ENCODE measurements around the gene PRSS36.
"Not testable (repeated sequence)": the region's sequence is repeated elsewhere in the genome, so short reads cannot be mapped to it uniquely, and the experiment has no call there.

Gene PRSS36

GRCh38 chr16:31149894-31150890, at the start of gene PRSS36:
PRSS36 (minus strand) TSS chr16:31150066; CDS start chr16:31150035, 31 bp downstream.
- no peak for DNase-seq (ENCODE audit: low read depth in 2 of 2)

GRCh38 chr16:31199430-31200041, 49.7 kb upstream of the PRSS36 start:
- DNase-seq (ENCODE audit: low read depth in 2 of 2): no peak

DNA sequence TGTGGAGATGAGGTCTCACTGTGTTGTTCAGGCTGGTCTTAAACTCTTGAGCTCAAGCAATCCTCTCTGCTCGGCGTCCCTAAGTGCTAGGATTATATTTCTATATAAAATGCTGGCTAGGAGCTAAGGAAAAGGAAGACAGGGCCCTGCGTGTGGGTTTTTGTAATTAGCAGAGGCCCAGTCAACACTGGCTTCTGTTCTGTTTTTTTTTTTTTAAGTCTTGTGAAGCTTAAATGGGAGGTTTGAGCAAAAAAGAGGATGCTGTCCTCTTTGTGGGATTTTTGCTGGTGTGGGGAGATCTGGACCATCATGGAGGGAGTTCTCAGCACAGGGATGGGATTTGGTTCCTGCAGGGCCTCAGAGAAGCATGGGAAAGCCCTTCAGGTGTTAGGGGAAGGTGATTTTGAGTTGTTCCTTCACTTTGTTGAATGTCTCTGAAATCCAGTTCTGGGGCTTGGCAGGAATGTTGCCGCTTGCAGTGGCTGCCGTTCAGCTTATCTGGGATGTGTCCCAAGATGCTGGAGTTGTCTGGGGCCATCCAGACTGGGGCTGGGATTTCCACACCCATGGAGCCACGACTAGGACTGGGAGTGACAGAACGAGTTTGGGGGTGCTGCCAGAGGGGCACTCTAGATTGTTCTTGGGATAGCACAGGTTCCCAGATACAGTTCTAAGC, 48.5 kb upstream of the PRSS36 start:
- DNase-seq (ENCODE audit: low read depth in 2 of 2): no peak

- DNase-seq (ENCODE audit: low read depth in 2 of 2): no peak
Measured at GRCh38 chr16:31196324-31197088, 46.6 kb upstream of the PRSS36 start.

- DNase-seq (ENCODE audit: low read depth in 2 of 2): not testable (repeated sequence)
Measured at GRCh38 chr16:31195861-31196260, 46.0 kb upstream of the PRSS36 start.

DNA sequence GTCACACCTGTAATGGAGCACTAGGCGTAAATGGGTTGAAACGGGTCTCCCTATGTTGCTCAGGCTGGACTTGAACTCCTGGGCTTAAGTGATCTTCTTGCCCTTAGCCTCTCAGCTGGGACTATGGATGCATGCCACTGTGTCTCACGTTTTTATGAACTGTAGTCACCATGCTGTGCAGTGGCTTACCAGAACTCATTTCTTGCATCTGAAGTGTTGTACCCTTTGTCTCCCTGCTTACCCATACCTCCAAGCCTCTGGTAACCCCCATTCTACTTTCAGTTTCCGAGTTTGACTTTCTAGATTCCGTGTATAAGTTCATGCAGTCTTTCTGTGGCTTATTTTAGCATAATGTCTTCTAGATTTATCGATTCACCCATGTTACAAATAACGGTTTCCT, 45.0 kb upstream of the PRSS36 start:
- no peak for DNase-seq (ENCODE audit: low read depth in 2 of 2)

DNA sequence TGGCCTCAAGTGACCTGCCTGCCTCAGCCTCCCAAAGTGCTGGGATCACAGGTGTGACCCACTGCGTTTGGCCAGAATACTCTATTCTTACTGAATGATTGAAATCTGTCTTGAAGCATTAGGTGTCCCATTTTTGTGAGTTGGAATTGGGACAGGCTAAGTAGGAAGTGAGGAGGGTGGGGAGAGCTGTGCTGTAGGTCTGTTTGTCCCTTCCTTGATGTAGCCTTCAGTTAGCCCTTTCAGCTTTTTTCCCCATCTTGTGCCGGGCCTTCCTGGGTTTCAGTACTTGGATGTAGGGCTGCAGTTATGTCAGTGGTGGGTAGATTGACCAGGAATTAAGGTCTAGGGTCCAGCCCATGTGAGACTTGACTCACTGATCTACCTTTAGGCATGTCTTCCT, 44.0 kb upstream of the PRSS36 start:
- no peak for DNase-seq (ENCODE audit: low read depth in 2 of 2)

DNA sequence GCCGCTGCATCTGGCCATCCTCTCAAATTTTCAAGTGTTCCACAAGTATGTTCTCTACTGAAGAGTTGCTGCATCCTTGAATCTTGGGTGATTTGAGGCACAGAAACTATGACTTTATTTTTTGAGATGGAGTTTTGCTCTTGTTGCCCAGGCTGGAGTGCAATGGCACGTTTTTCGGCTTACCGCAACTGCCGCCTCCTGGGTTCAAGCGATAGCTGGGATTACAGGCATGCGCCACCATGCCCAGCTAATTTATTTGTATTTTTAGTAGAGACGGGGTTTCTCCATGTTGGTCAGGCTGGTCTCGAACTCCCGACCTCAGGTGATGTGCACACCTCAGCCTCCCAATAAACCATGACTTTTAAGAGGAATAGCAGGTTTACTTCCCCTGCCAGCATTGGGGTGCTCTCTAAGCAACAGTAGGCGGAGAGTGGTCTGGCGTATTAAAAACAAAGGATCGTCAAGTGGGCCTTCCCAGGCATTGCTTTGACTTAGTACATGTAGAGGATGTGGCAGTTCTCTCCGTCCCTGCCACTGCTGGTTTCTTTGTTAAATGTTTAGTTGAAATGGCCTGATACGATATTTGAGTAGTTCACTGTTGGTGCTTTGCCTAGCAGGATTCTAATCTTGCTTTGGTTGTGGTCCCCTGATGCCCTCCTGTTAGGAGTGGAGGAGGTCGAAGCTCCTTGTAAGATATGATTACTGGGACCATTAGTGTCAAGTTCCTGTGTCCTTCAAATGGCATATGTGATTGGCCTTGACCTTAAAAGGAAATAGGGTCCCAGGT, 43.2 kb upstream of the PRSS36 start:
- no peak for DNase-seq (ENCODE audit: low read depth in 2 of 2)

GRCh38 chr16:31191697-31192428, 42.0 kb upstream of the PRSS36 start:
- DNase-seq (ENCODE audit: low read depth in 2 of 2): no peak

DNA sequence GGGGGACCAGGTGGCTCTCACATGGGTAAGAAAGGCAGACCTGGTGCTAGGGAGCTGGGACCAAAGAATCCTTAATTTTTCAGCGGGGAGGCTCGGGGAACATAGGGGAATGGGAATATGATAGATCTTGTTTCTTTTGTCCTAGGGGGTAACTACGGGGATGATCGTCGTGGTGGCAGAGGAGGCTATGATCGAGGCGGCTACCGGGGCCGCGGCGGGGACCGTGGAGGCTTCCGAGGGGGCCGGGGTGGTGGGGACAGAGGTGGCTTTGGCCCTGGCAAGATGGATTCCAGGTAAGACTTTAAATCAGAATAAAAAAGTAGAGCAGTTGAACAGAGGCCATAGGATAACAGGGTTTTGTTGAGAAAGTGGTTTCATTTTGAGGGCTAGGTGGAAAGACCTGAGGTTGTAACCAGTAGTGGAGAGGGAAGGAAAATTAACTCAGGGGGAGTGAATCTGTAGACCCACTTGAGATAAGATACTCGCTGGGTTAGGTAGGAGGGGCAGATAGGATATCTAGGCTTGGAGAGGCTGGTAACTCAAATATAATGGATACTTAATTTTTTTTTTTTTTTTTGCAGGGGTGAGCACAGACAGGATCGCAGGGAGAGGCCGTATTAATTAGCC, 41.1 kb upstream of the PRSS36 start:
- no peak for DNase-seq (ENCODE audit: low read depth in 2 of 2)

- DNase-seq (ENCODE audit: low read depth in 2 of 2): no peak
Measured at GRCh38 chr16:31190061-31190460, 40.2 kb upstream of the PRSS36 start.

DNA sequence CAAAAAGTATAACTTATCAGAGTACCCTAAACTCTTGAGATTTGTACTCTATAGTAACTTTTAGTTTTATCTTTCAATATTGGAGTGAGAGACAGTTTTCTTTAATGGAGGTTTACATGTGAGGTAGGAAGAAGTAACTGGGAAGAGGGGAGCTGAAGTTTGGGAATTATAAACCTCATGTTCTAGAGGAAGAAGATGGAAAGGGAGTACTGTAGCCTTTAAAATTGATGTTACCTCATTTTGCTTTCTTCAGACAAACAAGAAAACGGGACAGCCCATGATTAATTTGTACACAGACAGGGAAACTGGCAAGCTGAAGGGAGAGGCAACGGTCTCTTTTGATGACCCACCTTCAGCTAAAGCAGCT, 39.5 kb upstream of the PRSS36 start:
- DNase-seq (ENCODE audit: low read depth in 2 of 2): no peak

GRCh38 chr16:31188450-31189411, 38.9 kb upstream of the PRSS36 start:
- DNase-seq (ENCODE audit: low read depth in 2 of 2): no peak

DNA sequence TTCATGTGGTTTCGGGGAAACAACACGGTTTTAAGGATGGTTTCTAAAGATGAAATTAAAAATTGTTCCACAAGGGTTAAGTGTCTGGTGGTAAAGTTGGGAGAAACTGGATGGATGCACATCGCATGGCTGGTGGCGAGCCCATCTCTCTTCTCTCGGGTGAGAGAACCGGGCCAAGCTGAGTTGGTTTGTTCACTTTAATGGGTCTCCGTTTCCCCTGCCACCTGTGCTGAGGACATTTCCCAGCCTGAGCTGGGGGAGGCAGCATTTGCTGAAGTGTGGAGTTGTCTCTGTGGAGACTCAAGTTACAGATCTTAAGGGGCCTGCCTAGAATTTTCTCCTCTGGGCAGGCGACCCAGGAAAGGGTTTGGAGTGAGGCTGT, 37.9 kb upstream of the PRSS36 start:
- DNase-seq (ENCODE audit: low read depth in 2 of 2): no peak

DNA sequence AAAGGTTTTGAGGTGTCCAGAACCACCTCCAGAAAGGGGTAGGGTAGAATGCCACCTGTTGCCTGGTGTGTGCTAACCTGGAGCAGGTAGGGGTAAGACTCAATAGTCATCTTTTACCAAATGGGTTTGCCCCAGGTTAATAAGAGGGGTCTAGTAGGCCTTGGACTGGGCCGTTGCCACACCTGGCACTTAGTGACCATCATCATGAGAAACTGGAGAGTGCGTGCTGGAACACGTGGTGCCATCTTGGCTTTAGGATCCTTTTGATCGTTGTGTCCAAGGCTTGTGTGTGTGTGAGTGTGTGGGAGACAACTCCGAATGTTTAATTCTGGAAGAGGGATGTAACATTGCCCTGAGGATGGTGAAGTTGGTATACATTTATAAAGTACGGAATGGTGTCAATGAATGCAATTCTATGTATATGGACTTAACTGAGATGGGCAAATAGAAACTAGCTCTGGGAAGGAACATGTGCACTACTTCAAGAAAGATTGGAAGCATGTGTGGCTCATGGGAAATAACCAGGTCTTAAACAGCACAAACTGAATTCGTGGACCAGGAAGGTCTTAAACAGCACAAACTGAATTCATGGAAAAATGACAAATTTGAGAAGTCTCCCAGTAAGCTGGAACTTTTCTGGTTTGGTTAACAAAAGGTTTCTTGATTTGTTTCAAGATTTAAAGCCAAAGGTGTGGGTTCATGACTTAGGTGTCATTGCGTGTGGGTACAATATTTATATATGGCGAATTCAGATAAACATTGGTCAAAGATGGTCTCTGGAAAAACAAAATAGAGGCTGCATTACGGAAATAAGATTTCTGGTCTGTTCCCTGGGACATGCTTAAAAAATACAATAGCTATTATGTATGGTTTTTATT, 37.3 kb upstream of the PRSS36 start:
- DNase-seq (ENCODE audit: low read depth in 2 of 2): no peak

DNA sequence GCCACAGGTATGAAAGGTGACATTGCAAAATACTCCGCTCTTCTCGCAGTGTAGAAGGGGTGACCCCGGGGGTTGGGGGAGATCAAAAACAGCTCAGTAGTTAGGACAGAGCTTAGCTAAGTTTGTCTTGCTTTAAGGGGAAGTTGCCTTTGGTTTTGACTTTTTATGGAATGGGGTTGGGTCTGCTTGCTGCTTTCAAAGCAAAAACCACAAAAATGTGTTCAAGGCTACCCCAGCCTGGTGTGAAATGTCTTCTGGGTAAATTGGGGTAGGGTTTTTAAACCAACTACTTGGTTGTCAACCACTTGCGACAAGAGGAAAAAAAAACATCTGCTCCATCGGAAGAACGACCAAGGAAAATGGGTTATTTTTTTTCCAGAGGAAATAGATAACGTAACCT, 36.3 kb upstream of the PRSS36 start:
- no peak for DNase-seq (ENCODE audit: low read depth in 2 of 2)

GRCh38 chr16:31185339-31185738, 35.5 kb upstream of the PRSS36 start:
- DNase-seq (ENCODE audit: low read depth in 2 of 2): no peak

DNA sequence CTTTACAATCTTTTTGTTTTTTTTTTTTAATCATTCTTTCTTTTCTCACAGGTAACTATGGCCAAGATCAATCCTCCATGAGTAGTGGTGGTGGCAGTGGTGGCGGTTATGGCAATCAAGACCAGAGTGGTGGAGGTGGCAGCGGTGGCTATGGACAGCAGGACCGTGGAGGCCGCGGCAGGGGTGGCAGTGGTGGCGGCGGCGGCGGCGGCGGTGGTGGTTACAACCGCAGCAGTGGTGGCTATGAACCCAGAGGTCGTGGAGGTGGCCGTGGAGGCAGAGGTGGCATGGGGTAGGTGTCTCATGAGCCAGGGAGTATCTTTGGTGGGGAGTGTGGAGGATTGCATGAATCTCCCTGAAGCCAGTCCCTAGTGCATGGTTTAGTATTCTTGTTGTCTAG, 35.0 kb upstream of the PRSS36 start:
- DNase-seq (ENCODE audit: low read depth in 2 of 2): no peak
